Measurements from ENCODE around the gene LRRC18. TPM values are rescaled to one million over a fixed set of nuclear protein-coding genes. Genes with fewer than 3 reads are reported as not detected.

LRRC18 gene
- polyA plus RNA-seq, 3 donors, result 0.16 to 0.22 (median 0.17) TPM

DNA sequence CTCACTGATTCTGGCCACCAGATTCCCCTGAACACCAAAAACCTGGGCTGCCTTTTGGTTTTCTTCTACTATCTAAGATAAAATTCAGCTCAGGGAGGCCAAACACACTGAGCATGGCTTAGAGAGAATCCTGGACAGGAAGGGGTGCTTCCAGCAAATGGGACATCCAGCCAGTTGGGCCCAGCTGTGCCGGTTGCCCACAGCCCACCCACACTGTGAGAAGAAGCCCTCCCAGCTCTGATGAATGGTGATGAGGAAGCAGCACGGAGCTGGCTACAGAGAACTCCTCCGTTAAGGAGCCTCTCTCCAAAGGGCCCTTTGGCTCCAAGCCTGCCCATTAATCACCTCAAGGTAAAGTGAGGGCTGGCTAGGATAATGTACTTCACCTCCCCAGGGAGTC, 15.9 kb downstream of the LRRC18 start:
- DNase-seq (ENCODE audit: low read depth in 3 of 3, low spot score in 2 of 3), result no peak

DNA sequence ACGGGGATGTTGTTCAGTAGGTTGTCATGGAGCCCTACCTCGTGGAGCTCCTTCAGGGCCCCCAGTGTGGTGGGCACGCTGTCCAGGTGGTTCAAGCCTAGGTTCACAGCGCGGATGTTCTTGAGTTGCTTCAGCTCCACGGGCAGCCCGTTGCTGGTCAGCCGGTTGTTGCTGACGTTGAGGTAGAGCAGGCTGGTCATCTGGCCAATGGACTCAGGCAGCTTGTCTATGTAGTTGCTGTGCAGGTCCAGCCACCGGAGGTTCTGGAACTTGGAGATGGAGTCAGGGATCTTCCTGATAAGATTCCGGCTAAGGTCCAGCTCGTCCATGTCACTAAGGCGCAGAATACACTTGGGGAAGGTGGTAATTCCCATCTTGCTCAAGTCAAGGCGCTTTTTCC, 26.0 kb downstream of the LRRC18 start:
- no peak for DNase-seq (ENCODE audit: low read depth in 3 of 3, low spot score in 2 of 3)

DNA sequence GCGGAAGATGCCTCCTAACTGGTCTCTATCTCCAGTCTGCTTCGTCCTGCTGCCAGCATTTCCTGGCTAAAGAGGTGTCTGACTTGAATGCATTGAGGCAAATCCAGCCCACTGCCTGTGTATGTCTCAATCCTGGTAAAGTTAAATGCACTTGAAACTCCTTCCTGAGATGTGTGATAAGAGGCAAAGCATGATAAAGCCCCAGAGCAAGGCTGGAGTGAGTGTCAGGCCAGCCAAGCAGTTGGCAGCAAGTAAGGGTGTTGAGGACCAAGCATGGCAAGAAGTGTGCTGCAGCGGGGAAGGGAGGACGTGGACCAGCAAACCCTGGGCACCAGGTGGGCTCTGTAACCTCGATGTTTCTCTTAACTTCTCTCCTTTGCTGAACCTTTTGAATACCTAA, 29.1 kb downstream of the LRRC18 start:
- no peak for DNase-seq (ENCODE audit: low read depth in 3 of 3, low spot score in 2 of 3)

DNA sequence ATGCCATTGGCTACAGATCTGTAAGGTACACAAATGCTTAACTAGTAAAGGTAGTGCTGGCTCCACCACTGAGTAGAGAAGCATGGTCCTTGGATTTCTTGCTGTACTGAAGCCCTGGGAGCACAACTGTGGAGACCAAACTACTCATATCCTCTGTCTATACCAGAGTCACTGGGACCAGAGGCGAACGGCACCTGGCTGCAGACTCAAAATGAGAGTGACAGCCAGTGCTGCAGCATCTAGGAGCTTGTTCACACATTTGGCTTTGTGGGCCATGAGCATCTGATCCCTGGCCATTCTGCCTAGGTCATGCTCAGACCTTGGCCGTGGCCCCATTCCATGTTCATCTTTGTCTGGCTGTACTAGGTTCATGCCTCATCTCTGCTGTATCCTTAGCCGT, 31.9 kb downstream of the LRRC18 start:
- DNase-seq (ENCODE audit: low read depth in 3 of 3, low spot score in 2 of 3), result no peak

DNA sequence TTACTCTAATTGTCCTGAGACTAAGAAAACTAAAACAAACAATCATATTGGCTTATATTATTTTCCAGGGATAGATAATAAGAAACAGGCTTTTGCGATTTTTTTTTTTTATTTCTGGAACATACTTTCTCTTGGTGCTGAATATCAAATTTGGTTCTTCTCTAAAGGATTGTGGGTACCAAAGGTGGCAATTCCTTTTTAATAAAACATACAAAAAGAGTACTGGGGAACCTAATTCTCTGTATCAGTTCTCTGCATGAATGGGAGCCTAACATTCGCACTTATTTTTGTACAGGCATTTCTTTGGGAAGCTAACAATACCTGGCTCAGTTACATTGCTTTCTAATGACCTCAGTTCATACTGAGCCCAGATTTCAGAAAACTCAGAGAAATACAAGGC, 32.8 kb downstream of the LRRC18 start:
- DNase-seq (ENCODE audit: low read depth in 3 of 3, low spot score in 2 of 3), result no peak

DNA sequence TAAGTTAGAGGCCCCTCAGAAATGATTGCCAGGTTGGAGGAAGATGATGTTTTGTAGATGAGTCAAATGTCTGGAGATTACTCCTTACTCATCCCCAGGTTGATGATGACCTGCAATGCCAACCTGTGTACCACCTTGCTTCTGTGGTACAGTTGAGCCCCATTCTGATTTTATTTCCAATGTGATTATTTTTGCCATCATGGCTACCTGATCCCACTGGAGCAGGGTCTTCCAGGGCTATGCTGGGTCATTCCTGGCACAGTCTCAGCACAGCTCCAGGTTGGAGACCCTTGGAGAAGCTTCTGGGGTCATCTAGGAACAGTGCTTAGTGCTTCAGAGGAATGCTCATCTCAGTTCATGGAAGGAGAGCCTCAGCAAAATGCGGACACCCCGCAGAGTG, 34.3 kb downstream of the LRRC18 start:
- DNase-seq (ENCODE audit: low read depth in 3 of 3, low spot score in 2 of 3), result no peak

DNA sequence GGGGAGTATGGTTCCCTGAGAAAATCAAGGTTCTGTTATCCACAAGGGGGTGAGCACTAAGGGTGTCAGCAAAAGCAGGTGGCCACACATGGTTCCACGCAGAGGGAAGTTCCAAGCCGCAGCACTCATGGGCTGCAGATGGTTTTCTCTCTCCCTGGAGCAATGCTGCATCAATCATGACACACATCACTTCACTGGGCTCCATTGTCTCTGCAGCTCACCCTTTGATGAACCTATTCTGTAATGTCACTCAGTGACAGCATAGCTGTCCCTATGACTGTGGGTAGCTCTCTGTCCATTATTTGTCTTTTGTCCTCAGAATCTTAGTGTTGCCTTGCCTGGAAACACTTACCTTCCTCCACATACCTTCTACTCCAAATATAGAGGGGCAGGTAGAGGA, 34.8 kb downstream of the LRRC18 start:
- no peak for DNase-seq (ENCODE audit: low read depth in 3 of 3, low spot score in 2 of 3)

DNA sequence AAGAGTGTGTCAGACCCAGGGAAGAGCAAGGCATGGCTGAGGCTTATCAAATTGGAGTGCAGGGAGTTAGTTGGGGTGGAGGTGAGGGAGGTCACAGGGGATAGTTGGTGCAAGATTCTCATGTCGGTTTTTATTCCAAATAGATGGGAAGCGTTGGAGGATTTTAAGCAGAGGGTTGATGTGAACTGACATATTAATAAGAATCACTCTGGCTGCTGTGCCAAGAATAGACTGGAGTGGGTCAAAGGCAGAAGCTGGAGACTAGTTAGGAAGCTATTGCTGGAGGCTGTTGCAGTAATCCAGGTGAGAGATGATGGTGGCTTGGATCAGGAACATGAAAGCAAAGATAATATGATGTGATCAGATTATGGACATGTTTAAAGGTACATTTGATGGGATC, 36.5 kb downstream of the LRRC18 start:
- no peak for DNase-seq (ENCODE audit: low read depth in 3 of 3, low spot score in 2 of 3)

DNA sequence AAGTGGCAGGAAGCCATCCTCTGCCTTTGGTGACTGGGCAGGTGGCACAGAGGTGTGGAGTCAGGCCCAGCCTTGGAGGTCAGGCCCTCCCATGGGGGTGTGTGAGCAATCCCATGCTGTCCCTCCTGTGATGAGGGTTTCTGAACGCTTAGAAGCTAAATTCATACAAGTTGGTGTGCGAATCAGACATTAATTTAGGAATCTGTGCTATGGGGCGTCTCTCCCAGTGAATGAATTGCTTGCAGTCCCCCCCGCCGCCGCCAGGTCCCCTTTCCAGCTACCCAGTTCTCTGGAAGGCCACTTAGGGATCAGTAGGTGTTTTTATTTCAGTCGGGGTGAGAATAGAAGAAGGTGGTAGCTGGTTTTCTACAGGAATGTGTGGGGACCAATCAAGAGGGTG, 37.5 kb downstream of the LRRC18 start:
- no peak for DNase-seq (ENCODE audit: low read depth in 3 of 3, low spot score in 2 of 3)

DNA sequence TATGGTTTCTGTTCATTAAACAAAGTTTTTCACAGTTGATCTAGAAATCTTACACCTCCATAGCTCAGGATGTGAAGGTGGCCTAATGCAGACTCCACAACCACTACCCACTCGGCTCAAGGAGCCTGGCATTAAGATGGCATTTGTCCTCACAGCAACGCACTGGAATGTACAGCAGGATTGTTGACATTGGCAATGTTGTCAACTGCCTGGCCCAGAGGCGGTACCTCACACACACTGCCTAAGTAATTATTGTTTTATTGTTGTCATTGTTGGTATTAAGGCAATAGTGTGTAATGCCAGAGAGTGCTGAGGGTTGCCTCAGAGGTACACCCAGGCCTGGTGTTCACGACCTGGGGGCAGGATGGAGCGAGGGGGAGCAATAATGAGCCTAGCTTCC, 38.3 kb downstream of the LRRC18 start:
- DNase-seq (ENCODE audit: low read depth in 3 of 3, low spot score in 2 of 3), result no peak

DNA sequence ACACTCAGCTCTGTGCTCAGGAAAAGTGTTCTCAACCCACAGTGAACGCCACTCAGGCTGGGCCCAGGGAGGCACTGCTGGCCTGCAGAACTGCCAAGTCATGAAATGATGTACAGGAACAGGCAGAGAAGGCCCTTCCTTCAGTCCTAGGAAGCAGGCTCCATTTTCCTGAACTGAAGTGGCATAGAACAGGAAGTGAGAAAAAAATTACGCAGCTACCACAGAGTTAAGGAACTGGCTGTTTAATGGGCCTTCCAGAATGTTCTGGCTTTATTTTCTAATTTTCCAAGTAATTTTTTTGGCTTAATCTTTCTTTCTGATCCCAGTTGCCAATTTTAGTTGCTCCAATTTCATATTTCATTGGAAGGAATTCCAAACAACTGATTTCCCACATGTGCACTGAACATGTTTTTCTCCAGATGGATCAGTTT, 39.3 kb downstream of the LRRC18 start:
- DNase-seq (ENCODE audit: low read depth in 3 of 3, low spot score in 2 of 3), result no peak

DNA sequence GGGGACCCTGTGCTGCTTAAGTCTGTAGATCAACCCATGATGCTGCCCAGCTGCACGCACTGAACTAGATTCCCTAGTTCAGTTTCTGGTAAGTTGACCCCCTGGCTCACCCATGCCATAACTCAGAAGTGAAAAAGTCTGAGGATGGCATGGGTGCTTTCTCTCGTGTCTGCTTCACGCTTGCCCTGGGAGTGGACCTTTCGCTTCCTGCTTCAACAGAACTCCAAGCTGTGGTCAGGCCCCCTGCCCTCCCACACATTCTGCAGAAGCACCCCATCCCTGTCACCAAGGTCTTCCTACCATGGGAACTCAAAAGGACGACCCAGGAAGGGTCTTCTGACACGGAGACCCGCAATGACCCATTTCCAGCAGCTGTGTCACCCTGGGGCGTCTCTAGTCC, 39.9 kb downstream of the LRRC18 start:
- DNase-seq (ENCODE audit: low read depth in 3 of 3, low spot score in 2 of 3), result no peak

DNA sequence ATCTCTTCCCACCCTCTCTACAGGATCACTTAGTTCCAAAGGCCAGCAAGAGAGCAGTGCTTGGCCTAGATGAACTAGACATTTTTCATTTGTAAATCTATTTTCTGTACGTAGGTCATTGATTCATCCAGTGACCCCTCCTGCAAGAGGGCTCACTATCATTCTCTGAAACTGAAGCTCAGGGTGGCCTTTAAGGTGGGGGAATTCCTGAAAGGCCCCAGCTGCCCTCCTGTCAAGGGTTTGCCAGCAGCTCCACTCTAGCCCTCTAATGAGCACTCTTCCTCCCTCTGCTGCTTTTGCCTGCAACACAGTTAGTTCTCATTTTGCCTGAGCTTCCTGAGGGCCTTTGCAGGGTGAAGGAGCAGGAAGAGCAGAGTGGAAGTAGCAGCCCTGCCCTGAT, 41.2 kb downstream of the LRRC18 start:
- no peak for DNase-seq (ENCODE audit: low read depth in 3 of 3, low spot score in 2 of 3)

DNA sequence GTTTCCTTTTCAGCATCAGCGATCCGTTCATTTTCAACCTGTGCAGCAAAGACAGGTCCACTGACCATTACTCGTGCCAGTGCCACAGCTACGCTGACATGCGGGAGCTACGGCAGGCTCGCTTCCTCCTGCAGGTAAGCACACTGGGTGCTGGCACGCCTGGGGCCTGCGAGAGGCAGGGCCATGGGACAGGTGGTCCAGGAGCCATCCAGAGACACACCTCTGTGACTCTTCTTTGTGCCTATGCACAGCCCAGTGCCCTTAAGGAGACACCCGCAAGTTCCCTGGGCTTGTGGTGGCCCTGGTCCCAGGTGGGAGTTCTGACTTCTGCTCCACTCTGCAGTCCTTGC, 42.2 kb downstream of the LRRC18 start:
- no peak for DNase-seq (ENCODE audit: low read depth in 3 of 3, low spot score in 2 of 3)

DNA sequence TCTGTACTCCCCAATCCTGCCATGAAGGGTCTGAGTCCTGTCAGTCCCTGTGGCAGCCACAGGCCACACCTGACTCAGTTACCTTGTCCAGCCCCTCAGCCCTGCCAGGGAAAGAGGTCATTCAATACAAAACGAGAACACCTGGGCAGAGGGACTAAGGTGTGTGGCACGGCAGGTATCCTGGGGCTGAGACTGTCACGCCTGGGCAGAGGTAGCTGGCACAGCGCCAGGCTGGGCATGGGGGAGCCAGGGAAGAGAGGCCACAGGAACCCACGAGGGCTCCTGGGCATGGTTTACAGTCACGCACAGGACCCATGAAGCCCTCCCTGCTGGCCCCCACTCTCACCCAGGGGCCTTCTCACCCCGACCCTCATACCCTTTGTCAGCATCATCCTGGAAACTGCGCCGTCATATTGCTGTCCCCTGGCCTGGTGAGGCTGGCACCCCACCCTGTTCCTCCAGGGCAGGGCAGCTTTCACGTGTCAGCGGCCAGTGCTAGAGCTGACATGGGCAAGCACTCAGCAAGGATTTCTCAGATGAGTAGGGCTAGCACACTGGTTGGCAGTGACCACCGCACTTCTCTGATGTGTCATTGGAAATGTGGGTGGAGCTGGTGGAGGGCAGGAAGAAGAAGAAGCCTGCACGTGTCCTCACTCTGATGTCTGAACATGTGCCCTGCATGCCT, 42.7 kb downstream of the LRRC18 start:
- no peak for DNase-seq (ENCODE audit: low read depth in 3 of 3, low spot score in 2 of 3)

DNA sequence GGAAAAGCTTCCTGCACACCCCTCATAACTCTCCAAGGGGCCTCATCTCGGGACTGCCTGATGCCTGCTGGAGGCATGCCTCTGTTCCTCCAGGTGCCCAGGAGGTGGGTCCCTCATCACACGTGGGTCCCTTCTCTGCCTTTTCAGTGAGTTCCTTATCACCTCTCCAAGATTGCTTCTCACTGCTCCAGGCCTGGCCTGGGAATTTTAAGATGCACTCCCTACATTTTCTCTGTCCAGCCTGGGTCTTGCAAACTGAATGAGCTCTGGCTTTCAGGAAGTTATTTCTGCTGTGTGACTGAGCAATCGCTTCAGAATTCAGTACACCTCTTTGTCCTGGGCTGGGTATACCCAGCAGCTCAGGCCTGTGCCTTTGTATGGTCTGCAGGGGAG, 43.8 kb downstream of the LRRC18 start:
- no peak for DNase-seq (ENCODE audit: low read depth in 3 of 3, low spot score in 2 of 3)

DNA sequence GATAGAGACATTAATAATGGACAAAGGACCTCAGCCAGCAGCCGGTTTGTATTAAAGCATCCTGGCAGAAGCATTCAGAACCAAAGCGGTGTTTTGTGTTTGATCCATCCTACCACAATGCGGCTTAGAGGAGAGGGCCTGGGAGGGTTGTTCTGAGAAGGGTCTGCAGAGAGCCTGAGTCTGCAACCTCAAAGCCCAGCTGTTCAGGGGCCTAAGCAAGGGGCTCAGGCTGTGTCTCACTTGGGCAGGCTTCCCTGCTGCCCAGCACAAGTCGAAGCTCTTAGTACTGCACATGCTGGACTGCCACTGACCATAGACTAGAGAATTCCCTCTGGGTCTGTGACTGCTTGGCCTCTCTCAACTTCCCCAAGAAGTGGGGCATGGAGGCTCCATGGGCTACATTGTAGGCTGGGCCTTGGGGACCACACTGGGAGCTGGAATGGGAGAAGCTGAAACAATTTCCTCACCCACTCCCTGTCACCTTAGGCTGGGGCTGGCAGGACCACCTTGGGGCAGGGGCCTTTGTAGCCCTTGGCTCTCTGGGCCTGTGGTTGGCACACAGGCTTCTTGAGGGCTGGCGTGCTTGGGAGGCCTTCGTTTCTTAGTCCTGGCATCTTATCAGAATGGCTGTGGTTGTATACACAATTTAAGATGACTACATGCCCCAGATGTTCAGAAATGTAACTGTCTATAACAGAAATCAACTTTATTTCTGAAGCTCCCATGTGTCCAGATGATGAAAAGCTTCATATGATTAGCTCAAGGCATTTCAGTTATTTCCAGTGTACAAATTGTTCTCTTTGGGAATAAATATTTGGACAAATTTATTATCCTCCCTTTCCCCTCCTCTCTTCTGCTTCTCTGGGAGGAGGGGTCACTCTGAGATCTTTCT, 44.5 kb downstream of the LRRC18 start:
- no peak for DNase-seq (ENCODE audit: low read depth in 3 of 3, low spot score in 2 of 3)

DNA sequence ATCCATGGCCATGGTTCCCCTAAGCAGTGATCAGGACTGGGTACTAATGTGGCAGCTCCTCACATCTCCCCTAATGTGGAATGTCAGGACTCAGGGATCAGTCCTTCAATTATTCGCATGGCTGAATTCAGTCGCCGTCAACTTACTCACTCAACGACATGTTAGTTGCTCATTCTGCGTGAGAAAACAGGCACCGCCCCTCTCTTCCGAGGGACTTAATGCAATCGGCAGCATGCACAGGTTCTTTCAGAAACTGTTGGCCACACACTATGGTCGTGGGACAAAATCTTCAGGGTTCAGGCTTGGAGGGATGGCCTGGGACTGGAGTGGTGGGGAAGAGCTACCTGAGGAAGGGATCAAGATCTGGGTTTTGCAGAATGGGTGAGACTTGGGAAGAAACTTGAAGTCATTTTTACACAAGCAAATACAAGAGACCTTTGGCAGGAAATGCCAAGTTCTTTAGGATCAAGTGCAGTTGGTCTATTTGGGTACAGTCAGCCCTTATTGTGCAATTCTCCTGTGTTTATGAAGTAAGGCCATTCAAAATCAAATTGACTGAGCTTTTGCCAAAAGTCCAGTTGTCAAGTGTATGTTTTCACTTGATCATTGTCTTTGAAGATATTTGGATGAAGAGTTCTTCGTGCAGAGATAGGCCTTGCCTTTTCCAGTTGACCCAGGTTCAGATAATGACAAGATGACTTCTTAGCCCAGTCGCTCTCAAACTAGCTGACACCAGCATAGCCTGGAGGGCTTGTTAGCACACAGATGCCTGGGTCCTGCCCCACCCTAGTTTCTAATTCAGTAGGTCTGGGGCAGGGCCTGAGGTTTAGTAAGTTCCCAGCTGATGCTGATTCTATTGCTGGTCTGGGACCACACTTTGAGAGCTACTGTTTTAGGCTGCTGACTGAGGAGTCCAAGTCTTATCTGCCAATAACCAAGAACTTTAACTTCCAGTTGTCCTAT, 48.5 kb downstream of the LRRC18 start:
- no peak for DNase-seq (ENCODE audit: low read depth in 3 of 3, low spot score in 2 of 3)

DNA sequence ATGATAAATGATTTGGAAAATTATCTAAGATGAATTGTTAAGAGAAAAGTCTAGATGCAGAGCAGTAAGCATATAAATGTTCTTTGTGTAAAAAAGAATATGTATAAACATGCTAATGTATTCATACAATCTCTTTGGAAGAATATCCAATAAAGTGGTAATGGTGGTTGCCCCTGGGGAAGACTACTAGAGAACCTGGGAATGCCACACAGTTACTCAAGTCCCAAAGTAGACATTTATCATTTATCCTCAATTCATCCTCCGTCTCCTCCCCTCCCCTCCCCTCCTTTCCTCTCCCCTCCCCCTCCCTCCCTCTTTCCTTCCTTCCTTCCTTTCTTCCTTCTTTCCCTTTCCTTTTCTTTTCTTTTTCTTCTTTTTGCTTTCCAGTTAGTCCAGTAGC, 51.7 kb downstream of the LRRC18 start:
- no peak for DNase-seq (ENCODE audit: low read depth in 3 of 3, low spot score in 2 of 3)

DNA sequence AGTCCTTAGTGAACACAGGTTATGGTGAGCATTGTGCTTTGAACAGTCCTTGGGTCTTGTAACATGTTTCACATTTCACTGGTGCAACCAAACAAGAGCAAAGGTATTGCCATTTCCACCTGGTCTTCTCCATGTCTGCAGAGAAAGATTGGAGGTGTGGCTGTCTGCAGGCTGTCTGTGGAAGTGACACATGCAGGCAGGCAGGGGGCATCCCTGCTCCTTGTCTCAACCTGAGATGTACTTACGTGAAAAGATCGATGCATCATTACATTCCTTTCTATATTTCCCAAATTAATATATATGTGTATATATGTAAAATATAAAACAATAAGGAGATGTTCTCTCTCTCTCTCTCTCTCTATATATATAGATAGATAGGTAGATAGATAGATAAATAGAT, 54.3 kb downstream of the LRRC18 start:
- no peak for DNase-seq (ENCODE audit: low read depth in 3 of 3, low spot score in 2 of 3)

Data from right renal cortex interstitium (tissue), 3 donors.